OCI-LY1 (cell line): ENCODE data around the gene CREB3L1.

Experiments
- H2AFZ ChIP-seq: fragments of 200-600 bp; sonication (generic), shearing (Covaris generic); 2 replicates; pipeline ENCODE4 v1.6.0; 2014; ENCODE audit warnings: antibody characterized with exemption, mild to moderate bottlenecking, low read length
- H3F3A ChIP-seq: fragments of 200-600 bp; sonication (generic), shearing (Covaris generic); 2 replicates; pipeline ENCODE4 v1.6.0; 2014; ENCODE audit warnings: mild to moderate bottlenecking, antibody characterized with exemption, low read length, moderate library complexity; ENCODE audit not compliant: insufficient read depth
- H3K27ac ChIP-seq: fragments of 200-600 bp; sonication (generic); 2 replicates; pipeline ENCODE4 v1.5.1; 2014; ENCODE audit warnings: low read length, mixed run types, mild to moderate bottlenecking, low read depth; ENCODE audit not compliant: poor library complexity, severe bottlenecking
- H3K27me3 ChIP-seq: fragments of 200-600 bp; sonication (generic); 2 replicates; pipeline ENCODE4 v1.6.0; 2014; ENCODE audit warnings: antibody characterized with exemption, mild to moderate bottlenecking, low read length, moderate library complexity; ENCODE audit not compliant: insufficient read depth
- H3K36me3 ChIP-seq: fragments of 200-600 bp; sonication (generic); 2 replicates; pipeline ENCODE4 v1.6.1; 2014; ENCODE audit warnings: mild to moderate bottlenecking, antibody characterized with exemption, low read length, moderate library complexity, mixed read lengths; ENCODE audit not compliant: insufficient read depth
- H3K4me1 ChIP-seq: fragments of 200-600 bp; sonication (generic); 2 replicates; pipeline ENCODE4 v1.5.1; 2014; ENCODE audit warnings: mild to moderate bottlenecking, low read length, moderate library complexity; ENCODE audit not compliant: insufficient read depth, severe bottlenecking
- H3K4me2 ChIP-seq: fragments of 200-600 bp; sonication (generic), shearing (Covaris generic); 2 replicates; pipeline ENCODE4 v1.6.1; 2014; ENCODE audit warnings: low read length
- H3K4me3 ChIP-seq: fragments of 200-600 bp; sonication (generic); 2 replicates; pipeline ENCODE4 v1.5.1; 2014; ENCODE audit warnings: low read length, low read depth, mild to moderate bottlenecking, mixed read lengths; ENCODE audit not compliant: poor library complexity, severe bottlenecking
- H3K79me2 ChIP-seq: fragments of 200-600 bp; shearing (Covaris generic); 2 replicates; pipeline ENCODE4 v1.6.1; 2016; ENCODE audit warnings: mixed run types, low read length, mixed read lengths; ENCODE audit not compliant: insufficient read depth
- H3K9ac ChIP-seq: fragments of 200-600 bp; sonication (generic), shearing (Covaris generic); 2 replicates; pipeline ENCODE4 v1.6.1; 2014; ENCODE audit warnings: mild to moderate bottlenecking, low read length, mixed read lengths
- H3K9me2 ChIP-seq: fragments of 200-600 bp; sonication (generic), shearing (Covaris generic); 2 replicates; pipeline ENCODE4 v1.6.1; 2014; ENCODE audit warnings: low read depth, mild to moderate bottlenecking, low read length, mixed read lengths
- H3K9me3 ChIP-seq: fragments of 200-600 bp; shearing (Covaris generic); 2 replicates; pipeline ENCODE4 v1.6.1; 2014; ENCODE audit warnings: low read length, mixed read lengths
- H4K20me1 ChIP-seq: fragments of 200-600 bp; sonication (generic), shearing (Covaris generic); 2 replicates; pipeline ENCODE4 v1.6.0; 2016; ENCODE audit warnings: mild to moderate bottlenecking, low read length; ENCODE audit not compliant: insufficient read depth
- EZH2 ChIP-seq: fragments of 200-600 bp; sonication (generic), shearing (Covaris generic); IDR thresholded peaks from 2 replicates; pipeline ENCODE4 v1.8.0; 2017; ENCODE audit warnings: borderline replicate concordance, mixed run types, mild to moderate bottlenecking, antibody characterized with exemption, low read length, moderate library complexity, mixed read lengths
- TF ChIP-seq, protein P1 (sequence below): fragments of 200-600 bp; sonication (generic), shearing (Covaris generic); IDR thresholded peaks from 2 replicates; pipeline ENCODE4 v1.5.1; 2017; ENCODE audit warnings: mild to moderate bottlenecking, antibody characterized with exemption, low read length, moderate library complexity, mixed read lengths

Gene CREB3L1

GRCh38 chr11:46273511-46274205, 3.8 kb upstream of the CREB3L1 start:
- Histone ChIP-seq H3K36me3 (no peaks in the 10 kb centered on the region), H3K4me3 (no peak overlapping the region), H3K9me3 (no peaks in the 10 kb centered on the region), H2AFZ (no peak overlapping the region), H4K20me1 (no peaks in the 10 kb centered on the region), H3K4me2 (no peak overlapping the region), H3K9me2 (no peaks in the 10 kb centered on the region), H3K4me1 (no peaks in the 10 kb centered on the region), H3F3A (no peaks in the 10 kb centered on the region), H3K9ac (no peak overlapping the region), H3K27me3 (no peaks in the 10 kb centered on the region; the same call in 1 of the 2 replicates), H3K79me2 (no peaks in the 10 kb centered on the region), H3K27ac (no peak overlapping the region)
- TF ChIP-seq, protein P1, sequence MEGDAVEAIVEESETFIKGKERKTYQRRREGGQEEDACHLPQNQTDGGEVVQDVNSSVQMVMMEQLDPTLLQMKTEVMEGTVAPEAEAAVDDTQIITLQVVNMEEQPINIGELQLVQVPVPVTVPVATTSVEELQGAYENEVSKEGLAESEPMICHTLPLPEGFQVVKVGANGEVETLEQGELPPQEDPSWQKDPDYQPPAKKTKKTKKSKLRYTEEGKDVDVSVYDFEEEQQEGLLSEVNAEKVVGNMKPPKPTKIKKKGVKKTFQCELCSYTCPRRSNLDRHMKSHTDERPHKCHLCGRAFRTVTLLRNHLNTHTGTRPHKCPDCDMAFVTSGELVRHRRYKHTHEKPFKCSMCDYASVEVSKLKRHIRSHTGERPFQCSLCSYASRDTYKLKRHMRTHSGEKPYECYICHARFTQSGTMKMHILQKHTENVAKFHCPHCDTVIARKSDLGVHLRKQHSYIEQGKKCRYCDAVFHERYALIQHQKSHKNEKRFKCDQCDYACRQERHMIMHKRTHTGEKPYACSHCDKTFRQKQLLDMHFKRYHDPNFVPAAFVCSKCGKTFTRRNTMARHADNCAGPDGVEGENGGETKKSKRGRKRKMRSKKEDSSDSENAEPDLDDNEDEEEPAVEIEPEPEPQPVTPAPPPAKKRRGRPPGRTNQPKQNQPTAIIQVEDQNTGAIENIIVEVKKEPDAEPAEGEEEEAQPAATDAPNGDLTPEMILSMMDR: no peak
- no peak for TF ChIP-seq EZH2

GRCh38 chr11:46275964-46276641, 1.4 kb upstream of the CREB3L1 start:
- Histone ChIP-seq H3K27ac (no peak overlapping the region), H4K20me1 (no peaks in the 10 kb centered on the region)

GRCh38 chr11:46277313-46277621, 195 bp upstream of the CREB3L1 start:
- no peak overlapping the region for H3K9ac ChIP-seq
- TF ChIP-seq, protein P1: no peak
- TF ChIP-seq EZH2: no peak
- H3K27ac ChIP-seq: no peak overlapping the region
- no peak overlapping the region for H3K4me2 ChIP-seq
- H3K4me1 ChIP-seq: no peaks in the 10 kb centered on the region
- no peaks in the 10 kb centered on the region for H3K79me2 ChIP-seq
- H4K20me1 ChIP-seq: no peaks in the 10 kb centered on the region
- no peaks in the 10 kb centered on the region for H3K9me2 ChIP-seq
- H2AFZ ChIP-seq: no peak overlapping the region
- no peaks in the 10 kb centered on the region for H3K36me3 ChIP-seq
- no peak overlapping the region for H3K4me3 ChIP-seq
- no peaks in the 10 kb centered on the region for H3K9me3 ChIP-seq
- H3F3A ChIP-seq: no peaks in the 10 kb centered on the region
- H3K27me3 ChIP-seq: no peaks in the 10 kb centered on the region; the same call in 1 of the 2 replicates

More at GRCh38 chr11:46275964-46276641, 1.4 kb upstream of the CREB3L1 start:
- Histone ChIP-seq H3K36me3 (no peaks in the 10 kb centered on the region), H3K9ac (no peak overlapping the region), H2AFZ (no peak overlapping the region), H3K4me2 (no peak overlapping the region), H3F3A (no peaks in the 10 kb centered on the region), H3K4me1 (no peaks in the 10 kb centered on the region), H3K9me3 (no peaks in the 10 kb centered on the region), H3K9me2 (no peaks in the 10 kb centered on the region), H3K4me3 (no peak overlapping the region), H3K27me3 (no peaks in the 10 kb centered on the region; the same call in 1 of the 2 replicates), H3K79me2 (no peaks in the 10 kb centered on the region)
- TF ChIP-seq, protein P1: no peak
- no peak for TF ChIP-seq EZH2
